Esophagus squamous epithelium (tissue), 5 donors: Measurements from ENCODE around the gene RRBP1. TPM values are rescaled to one million over a fixed set of nuclear protein-coding genes. Genes with fewer than 3 reads are reported as not detected.

Source experiments
- DNase-seq: peaks from one replicate; lab custom pipeline; 2025; lab: John Stamatoyannopoulos, UW
- H3K27ac ChIP-seq, 4 donors: fragments of 200-600 bp; sonication (generic); one replicate each; pipeline ENCODE4 v1.5.1; 2016 to 2019; ENCODE audit warnings: mild to moderate bottlenecking in 1 of 4
- H3K27me3 ChIP-seq, 4 donors: fragments of 200-600 bp; sonication (generic); 1 replicate in 3 of 4; 2 replicates in 1 of 4; pipeline versions ENCODE4 v1.5.1 to v1.6.0; 2017 to 2021; ENCODE audit warnings: antibody characterized with exemption in 1 of 4
- H3K36me3 ChIP-seq, 3 donors: fragments of 200-600 bp; sonication (generic); one replicate each; pipeline ENCODE4 v1.5.1; 2016 to 2019
- H3K4me1 ChIP-seq, 3 donors: fragments of 200-600 bp; sonication (generic); one replicate each; pipeline ENCODE4 v1.5.1; 2017 to 2019
- H3K4me3 ChIP-seq, 4 donors: fragments of 200-600 bp; sonication (generic); 1 replicate in 3 of 4; 2 replicates in 1 of 4; pipeline ENCODE4 v1.5.1; 2016 to 2019; ENCODE audit warnings: mild to moderate bottlenecking in 2 of 4, moderate library complexity in 1 of 4
- H3K9me3 ChIP-seq, 3 donors: fragments of 200-600 bp; sonication (generic); one replicate each; pipeline ENCODE4 v1.5.1; 2016 to 2019
- POLR2A ChIP-seq, 4 donors: fragments of 450-650 bp; IDR thresholded peaks; one replicate each; pipeline ENCODE4 v1.6.1; 2017; ENCODE audit warnings: antibody characterized with exemption in 4 of 4, mild to moderate bottlenecking in 4 of 4, moderate library complexity in 3 of 4
- WGBS, 2 donors: methylation state at CpG; one replicate each; pipeline ENCODE4 v1.1.5; 2018; 5-methylcytosine and 5-hydroxymethylcytosine counted together
- intact Hi-C: fragments of 100-400 bp; cut with DNase I; formaldehyde crosslinking; loops from one replicate; pipeline ENCODE4 v1.15.0; 2022
- total RNA-seq, 4 donors: library from RNA; depleted of rRNA; stranded (reverse); fragments of >200 nt; gene quantifications; one replicate each; pipeline ENCODE4 v1.1.0, GENCODE V29; 2016
- TF ChIP-seq, protein P1 (sequence below), 6 experiments: fragments of 450-650 bp in 4 of 6; fragments of 200-600 bp in 2 of 6; sonication (generic) in 2 of 6; IDR thresholded peaks; one replicate each; pipeline ENCODE4 v1.5.1; 2016 to 2019; ENCODE audit warnings: antibody characterized with exemption in 6 of 6, mild to moderate bottlenecking in 4 of 6, moderate library complexity in 4 of 6
- donor health status: DM: yes; HTN: yes; CAD: no.

RRBP1 gene
- total RNA-seq, 4 donors from 2014 or later = 61.4 to 128 (median 72.7) TPM

DNA sequence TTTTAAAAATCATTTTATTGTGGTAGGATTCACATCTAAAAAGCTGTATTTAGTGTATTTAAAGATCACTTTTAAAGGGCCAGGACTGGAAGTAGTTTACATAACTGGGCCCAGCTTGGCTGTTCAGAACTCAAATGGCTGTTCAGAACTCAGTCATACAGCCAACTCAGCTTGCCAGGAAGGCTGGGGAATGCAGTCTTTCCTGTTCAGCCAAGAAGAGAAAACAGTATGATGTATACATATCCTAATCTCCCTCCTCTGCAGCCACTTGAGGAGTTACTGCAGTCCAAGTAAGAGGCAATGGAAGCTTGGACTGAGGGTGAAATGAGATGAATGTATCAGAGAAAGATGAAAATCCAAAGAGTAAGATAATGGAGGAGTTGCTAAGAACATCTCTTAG lies 87.6 kb downstream of the RRBP1 start:
- no peak for DNase-seq
- H3K9me3 ChIP-seq = no peaks in the 10 kb centered on the region
- TF ChIP-seq POLR2A (IDR thresholded peaks at IDR 0.05) = no peak
- TF ChIP-seq, protein P1, sequence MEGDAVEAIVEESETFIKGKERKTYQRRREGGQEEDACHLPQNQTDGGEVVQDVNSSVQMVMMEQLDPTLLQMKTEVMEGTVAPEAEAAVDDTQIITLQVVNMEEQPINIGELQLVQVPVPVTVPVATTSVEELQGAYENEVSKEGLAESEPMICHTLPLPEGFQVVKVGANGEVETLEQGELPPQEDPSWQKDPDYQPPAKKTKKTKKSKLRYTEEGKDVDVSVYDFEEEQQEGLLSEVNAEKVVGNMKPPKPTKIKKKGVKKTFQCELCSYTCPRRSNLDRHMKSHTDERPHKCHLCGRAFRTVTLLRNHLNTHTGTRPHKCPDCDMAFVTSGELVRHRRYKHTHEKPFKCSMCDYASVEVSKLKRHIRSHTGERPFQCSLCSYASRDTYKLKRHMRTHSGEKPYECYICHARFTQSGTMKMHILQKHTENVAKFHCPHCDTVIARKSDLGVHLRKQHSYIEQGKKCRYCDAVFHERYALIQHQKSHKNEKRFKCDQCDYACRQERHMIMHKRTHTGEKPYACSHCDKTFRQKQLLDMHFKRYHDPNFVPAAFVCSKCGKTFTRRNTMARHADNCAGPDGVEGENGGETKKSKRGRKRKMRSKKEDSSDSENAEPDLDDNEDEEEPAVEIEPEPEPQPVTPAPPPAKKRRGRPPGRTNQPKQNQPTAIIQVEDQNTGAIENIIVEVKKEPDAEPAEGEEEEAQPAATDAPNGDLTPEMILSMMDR (IDR thresholded peaks at IDR 0.05) = no peak
- peak overlapping the region in 1 of 4 donors; percentile 18 for H3K4me3 ChIP-seq
- peaks cover 0 to 16% (median 0%) of the 10 kb centered on the region in 3 donors for H3K36me3 ChIP-seq
- H3K27ac ChIP-seq = peak overlapping the region; percentile 23 to 79 (median 66)
- no peaks in the 10 kb centered on the region for H3K27me3 ChIP-seq
- intact Hi-C loops = no loop called here
- peaks cover 4 to 92% (median 36%) of the 10 kb centered on the region in 3 donors for H3K4me1 ChIP-seq

DNA sequence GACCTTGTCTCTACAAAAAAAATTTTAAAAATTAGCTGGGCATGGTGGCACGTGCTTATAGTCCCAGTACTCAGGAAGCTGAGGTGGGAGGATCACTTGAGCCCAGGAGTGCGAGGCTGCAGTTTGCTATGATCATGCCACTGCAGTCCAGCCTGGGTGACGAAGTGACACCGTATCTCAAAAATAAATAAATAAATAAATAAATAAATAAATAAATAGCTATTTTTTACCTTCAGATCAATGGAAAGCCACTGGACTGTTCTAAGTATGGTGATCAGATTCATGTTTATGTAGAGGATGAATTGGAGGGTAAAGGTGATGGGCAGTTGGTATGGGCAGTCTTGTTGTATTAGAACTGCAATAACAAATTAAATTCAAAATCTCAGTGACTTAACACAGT lies 88.1 kb downstream of the RRBP1 start:
- intact Hi-C loops = no loop called here
- Histone ChIP-seq H3K36me3 (peaks cover 0 to 11% (median 0%) of the 10 kb centered on the region in 3 donors), H3K4me1 (peaks cover 4 to 92% (median 39%) of the 10 kb centered on the region in 3 donors), H3K27ac (peak overlapping the region; percentile 23 to 79 (median 70)), H3K27me3 (no peaks in the 10 kb centered on the region), H3K4me3 (peak overlapping the region in 1 of 4 donors; percentile 18), H3K9me3 (no peaks in the 10 kb centered on the region)
- TF ChIP-seq, protein P1 (IDR thresholded peaks at IDR 0.05) = no peak
- no peak for TF ChIP-seq POLR2A (IDR thresholded peaks at IDR 0.05)
- DNase-seq = no peak
- 74 to 78% methylated on average over 4 of the region's 4 CpGs for WGBS, 2 donors

DNA sequence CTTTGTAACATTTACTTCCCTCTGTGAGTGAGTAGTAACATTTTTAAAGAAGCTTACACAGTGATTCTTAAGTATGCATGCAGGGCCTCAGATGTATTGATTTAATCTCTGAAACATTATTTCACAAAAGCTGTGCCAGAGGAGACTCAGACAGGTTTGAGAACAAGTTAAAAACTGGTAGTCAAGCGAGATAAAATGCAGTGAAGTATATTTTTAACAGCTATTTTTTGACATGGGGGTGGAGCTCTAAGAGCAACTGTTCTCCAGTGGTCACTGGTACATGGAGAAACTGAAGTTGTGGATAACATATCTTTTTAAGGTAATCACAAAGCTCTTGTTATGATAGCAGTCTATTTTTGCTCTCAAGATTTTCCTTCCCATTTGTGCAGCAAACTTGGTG lies 91.8 kb downstream of the RRBP1 start:
- peak overlapping the region in 3 of 4 donors; percentile 41 to 80 (median 79) for H3K27ac ChIP-seq
- H3K9me3 ChIP-seq = no peaks in the 10 kb centered on the region
- WGBS, 2 donors = 11 to 44% methylated on average over 1 of the region's 1 CpG
- peak overlapping the region in 3 of 4 donors; percentile 3 to 33 (median 4) for H3K4me3 ChIP-seq
- intact Hi-C loops = no loop called here
- peaks cover 0 to 11% (median 0%) of the 10 kb centered on the region in 3 donors for H3K36me3 ChIP-seq
- TF ChIP-seq, protein P1 (IDR thresholded peaks at IDR 0.05) = no peak
- no peak for TF ChIP-seq POLR2A (IDR thresholded peaks at IDR 0.05)
- peaks cover 4 to 98% (median 32%) of the 10 kb centered on the region in 3 donors for H3K4me1 ChIP-seq
- no peaks in the 10 kb centered on the region for H3K27me3 ChIP-seq
- no peak for DNase-seq

DNA sequence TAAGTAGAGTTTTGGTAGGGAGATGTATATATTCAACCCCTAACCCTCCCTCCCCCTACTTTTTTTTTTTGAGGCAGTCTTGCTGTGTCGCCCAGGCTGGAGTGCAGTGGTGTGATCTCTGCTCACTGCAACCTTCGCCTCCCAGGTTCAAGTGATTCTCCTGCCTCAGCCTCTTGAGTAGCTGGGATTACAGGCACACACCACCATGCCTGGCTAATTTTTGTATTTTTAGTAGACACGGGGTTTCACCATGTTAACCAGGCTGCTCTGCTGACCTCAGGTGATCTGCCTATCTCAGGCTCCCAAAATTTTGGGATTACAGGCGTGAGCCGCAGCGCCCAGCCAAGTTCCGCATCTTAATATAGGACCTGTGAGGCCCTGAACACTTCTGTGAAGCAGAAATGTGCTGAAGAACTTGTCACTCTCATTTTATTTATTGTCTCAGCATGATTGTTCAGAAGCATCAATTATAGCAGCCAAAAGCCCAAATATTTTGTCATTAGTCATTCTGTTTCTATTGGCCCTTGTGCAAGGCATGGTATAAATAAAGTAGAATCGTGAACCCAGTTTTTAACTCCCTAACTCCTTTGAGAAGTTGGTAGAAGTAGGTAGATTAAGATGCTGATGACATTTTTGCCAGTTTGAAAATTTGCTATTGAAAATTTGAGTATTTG lies 92.7 kb downstream of the RRBP1 start:
- no peak for TF ChIP-seq POLR2A (IDR thresholded peaks at IDR 0.05)
- TF ChIP-seq, protein P1 (IDR thresholded peaks at IDR 0.05) = no peak
- no peaks in the 10 kb centered on the region for H3K9me3 ChIP-seq
- peaks cover 0 to 98% (median 28%) of the 10 kb centered on the region in 3 donors for H3K4me1 ChIP-seq
- intact Hi-C loops = no loop called here
- 60 to 69% methylated on average over 7 to 8 of the region's 8 CpGs for WGBS, 2 donors
- H3K36me3 ChIP-seq = peaks cover 0 to 12% (median 0%) of the 10 kb centered on the region in 3 donors
- H3K27ac ChIP-seq = peak overlapping the region; percentile 12 to 80 (median 68)
- no peaks in the 10 kb centered on the region for H3K27me3 ChIP-seq
- peak overlapping the region in 3 of 4 donors; percentile 3 to 33 (median 4) for H3K4me3 ChIP-seq
- DNase-seq = no peak

DNA sequence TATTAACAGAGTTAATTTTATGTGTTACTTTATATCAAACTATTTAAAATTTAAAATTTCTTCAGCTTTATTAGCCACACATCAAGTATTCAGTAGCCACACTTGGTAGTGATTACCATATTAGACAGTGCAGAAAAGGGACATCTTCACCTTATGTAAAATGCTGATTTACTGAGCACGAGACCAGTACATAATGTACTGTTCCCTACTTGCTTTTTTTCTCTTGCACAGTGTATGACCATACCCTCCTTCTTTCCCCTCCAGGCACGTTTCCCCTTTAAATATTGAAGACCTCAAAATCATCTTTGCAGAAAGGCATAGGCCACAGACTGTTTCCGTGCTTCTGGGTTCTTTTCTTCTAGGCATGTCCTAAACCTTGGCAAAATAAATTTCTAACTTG lies 94.2 kb downstream of the RRBP1 start:
- Histone ChIP-seq H3K4me3 (no peak overlapping the region), H3K4me1 (peaks cover 6 to 97% (median 17%) of the 10 kb centered on the region in 3 donors), H3K36me3 (peaks cover 0 to 18% (median 0%) of the 10 kb centered on the region in 3 donors), H3K27me3 (no peaks in the 10 kb centered on the region), H3K9me3 (no peaks in the 10 kb centered on the region), H3K27ac (peak overlapping the region in 2 of 4 donors; percentile 79 to 80)
- TF ChIP-seq POLR2A (IDR thresholded peaks at IDR 0.05) = no peak
- TF ChIP-seq, protein P1 (IDR thresholded peaks at IDR 0.05) = no peak
- intact Hi-C loops = no loop called here
- WGBS, 2 donors = 62 to 78% methylated on average over 3 of the region's 3 CpGs
- no peak for DNase-seq
